Measurements from ENCODE around the gene SPHK1.

GRCh38 chr17:76391200-76391715, 6.8 kb downstream of the SPHK1 start:
- TF ChIP-seq CTCF (IDR thresholded peaks at IDR 0.05) (no peak), POLR2A (IDR thresholded peaks at IDR 0.05) (no peak)

All from body of pancreas (tissue), 4 donors.